ENCODE measurements around the gene CLEC1A. TPM values are rescaled to one million over a fixed set of nuclear protein-coding genes. Genes with fewer than 3 reads are reported as not detected.

CLEC1A gene
- polyA plus RNA-seq, 1 donor (not counting 4 experiments of a cell fraction or from before 2014, with no cell fraction given), result 0.05 TPM

GRCh38 chr12:10095971-10096370 lies 2.8 kb downstream of the CLEC1A start:
- H3K4me2 ChIP-seq (ENCODE audit: control insufficient read depth, extremely low read depth, insufficient read depth, low read depth, low read length), result no peak overlapping the region
- no peaks in the 10 kb centered on the region for H4K20me1 ChIP-seq (ENCODE audit: control insufficient read depth, extremely low read depth, insufficient read depth, low read length)
- no peaks in the 10 kb centered on the region for H3K4me1 ChIP-seq (ENCODE audit: control insufficient read depth, extremely low read depth, insufficient read depth, low read length)
- TF ChIP-seq CTCF (optimal IDR thresholded peaks at IDR 0.05 in 1 of 3, IDR thresholded peaks at IDR 0.05 in 1 of 3, conservative IDR thresholded peaks at IDR 0.05 in 1 of 3; ENCODE audit: extremely low read depth in 1 of 3, insufficient read depth in 2 of 3, low read length in 3 of 3) (no peak), EZH2 (IDR thresholded peaks at IDR 0.05; ENCODE audit: low read length) (no peak)
- dilution Hi-C loops (cut with MboI; ENCODE audit: extremely low pct_ligation_motif_present, low sequenced_read_pairs), result no loop called here
- no peak overlapping the region for H3K9ac ChIP-seq (ENCODE audit: control insufficient read depth, extremely low read depth, insufficient read depth, low read length)
- no peaks in the 10 kb centered on the region for H3K9me1 ChIP-seq (ENCODE audit: control insufficient read depth, extremely low read depth, insufficient read depth, low read length)
- no peak overlapping the region for H2AFZ ChIP-seq (ENCODE audit: control insufficient read depth, low read length)
- H3K4me3 ChIP-seq (ENCODE audit: control insufficient read depth in 2 of 3, extremely low read depth in 1 of 3, insufficient read depth in 2 of 3, low read depth in 1 of 3, low read length in 3 of 3), result no peak overlapping the region
- no peaks in the 10 kb centered on the region for H3K27me3 ChIP-seq (ENCODE audit: control insufficient read depth, extremely low read depth, insufficient read depth, low read length)
- no peaks in the 10 kb centered on the region for H3K9me3 ChIP-seq (ENCODE audit: control insufficient read depth, low read depth, low read length)
- H3K36me3 ChIP-seq (ENCODE audit: control insufficient read depth in 2 of 2, extremely low read depth in 1 of 2, insufficient read depth in 2 of 2, low read length in 2 of 2), result no peaks in the 10 kb centered on the region
- no peaks in the 10 kb centered on the region for H3K79me2 ChIP-seq (ENCODE audit: control insufficient read depth, insufficient read depth, low read length)
- no peak for DNase-seq (ENCODE audit: low read depth, low spot score)
- FAIRE-seq, result no peak
- H3K27ac ChIP-seq (ENCODE audit: control insufficient read depth, insufficient read depth, low read length), result no peak overlapping the region

- no peak for TF ChIP-seq EZH2 (IDR thresholded peaks at IDR 0.05; ENCODE audit: low read length)
- TF ChIP-seq CTCF (optimal IDR thresholded peaks at IDR 0.05 in 1 of 3, IDR thresholded peaks at IDR 0.05 in 1 of 3, conservative IDR thresholded peaks at IDR 0.05 in 1 of 3; ENCODE audit: extremely low read depth in 1 of 3, insufficient read depth in 2 of 3, low read length in 3 of 3), result no peak
- no peak overlapping the region for H3K4me3 ChIP-seq (ENCODE audit: control insufficient read depth in 2 of 3, extremely low read depth in 1 of 3, insufficient read depth in 2 of 3, low read depth in 1 of 3, low read length in 3 of 3)
- H2AFZ ChIP-seq (ENCODE audit: control insufficient read depth, low read length), result no peak overlapping the region
- no peaks in the 10 kb centered on the region for H3K36me3 ChIP-seq (ENCODE audit: control insufficient read depth in 2 of 2, extremely low read depth in 1 of 2, insufficient read depth in 2 of 2, low read length in 2 of 2)
- H3K27me3 ChIP-seq (ENCODE audit: control insufficient read depth, extremely low read depth, insufficient read depth, low read length), result no peaks in the 10 kb centered on the region
- no peak for DNase-seq (ENCODE audit: low read depth, low spot score)
- no peak overlapping the region for H3K9ac ChIP-seq (ENCODE audit: control insufficient read depth, extremely low read depth, insufficient read depth, low read length)
- dilution Hi-C loops (cut with MboI; ENCODE audit: extremely low pct_ligation_motif_present, low sequenced_read_pairs), result no loop called here
- no peaks in the 10 kb centered on the region for H4K20me1 ChIP-seq (ENCODE audit: control insufficient read depth, extremely low read depth, insufficient read depth, low read length)
- H3K27ac ChIP-seq (ENCODE audit: control insufficient read depth, insufficient read depth, low read length), result no peak overlapping the region
- no peaks in the 10 kb centered on the region for H3K4me1 ChIP-seq (ENCODE audit: control insufficient read depth, extremely low read depth, insufficient read depth, low read length)
- no peak for FAIRE-seq
- H3K79me2 ChIP-seq (ENCODE audit: control insufficient read depth, insufficient read depth, low read length), result no peaks in the 10 kb centered on the region
- H3K9me3 ChIP-seq (ENCODE audit: control insufficient read depth, low read depth, low read length), result no peaks in the 10 kb centered on the region
- no peak overlapping the region for H3K4me2 ChIP-seq (ENCODE audit: control insufficient read depth, extremely low read depth, insufficient read depth, low read depth, low read length)
- H3K9me1 ChIP-seq (ENCODE audit: control insufficient read depth, extremely low read depth, insufficient read depth, low read length), result no peaks in the 10 kb centered on the region
Measured at GRCh38 chr12:10094646-10095395, 4.0 kb downstream of the CLEC1A start.
